Measurements from ENCODE around the gene SIRT3.

DNA sequence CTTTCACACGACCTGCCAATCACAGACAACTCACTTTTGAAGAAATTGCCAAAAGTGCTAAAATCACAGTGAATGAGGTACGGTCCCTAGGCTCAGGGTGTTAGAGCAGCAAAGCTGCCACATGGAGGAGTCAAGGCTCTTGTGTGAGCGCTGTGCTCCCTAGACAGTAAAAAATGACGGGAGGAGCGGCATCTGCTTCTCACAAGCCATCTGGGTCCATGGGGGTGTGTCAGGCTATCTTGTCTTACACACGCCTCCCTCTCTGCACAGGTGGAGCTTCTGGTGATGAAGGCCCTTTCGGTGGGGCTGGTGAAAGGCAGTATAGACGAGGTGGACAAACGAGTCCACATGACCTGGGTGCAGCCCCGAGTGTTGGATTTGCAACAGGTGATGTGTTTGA, 15.4 kb upstream of the SIRT3 start:
- TF ChIP-seq POLR2A (IDR thresholded peaks at IDR 0.05), result no peak
- TF ChIP-seq CTCF (IDR thresholded peaks at IDR 0.05), result no peak
